ENCODE results near the gene TBRG1. TPM values are rescaled to one million over a fixed set of nuclear protein-coding genes. Genes with fewer than 3 reads are reported as not detected.

TBRG1 gene
- total RNA-seq, 2 donors from 2014 or later = 30.3 to 57.8 TPM

GRCh38 chr11:124658986-124659385 is 36.3 kb downstream of the TBRG1 start:
- H3K9me3 ChIP-seq = no peaks in the 10 kb centered on the region
- H3K36me3 ChIP-seq = peaks cover 6% of the 10 kb centered on the region
- no peak for ATAC-seq (ENCODE audit: insufficient number of reproducible peaks, low FRiP score, low read depth)
- no peak overlapping the region for H3K27ac ChIP-seq
- TF ChIP-seq CTCF (IDR thresholded peaks at IDR 0.05) = no peak
- no peak overlapping the region for H3K4me3 ChIP-seq
- no peaks in the 10 kb centered on the region for H3K27me3 ChIP-seq (replicated peaks; ENCODE audit: insufficient read depth)
- no peak for DNase-seq (ENCODE audit: low spot score)
- H3K4me1 ChIP-seq (ENCODE audit: control insufficient read depth in 1 of 2, low read depth in 2 of 2) = no peaks in the 10 kb centered on the region

GRCh38 chr11:124661553-124661952 is 38.9 kb downstream of the TBRG1 start:
- ATAC-seq (ENCODE audit: insufficient number of reproducible peaks, low FRiP score, low read depth) (no peak), DNase-seq (ENCODE audit: low spot score) (no peak)
- TF ChIP-seq CTCF (IDR thresholded peaks at IDR 0.05) = no peak
- Histone ChIP-seq H3K27me3 (replicated peaks; ENCODE audit: insufficient read depth) (no peaks in the 10 kb centered on the region), H3K36me3 (peaks cover 6% of the 10 kb centered on the region), H3K4me1 (ENCODE audit: control insufficient read depth in 1 of 2, low read depth in 2 of 2) (no peaks in the 10 kb centered on the region), H3K4me3 (no peak overlapping the region), H3K27ac (no peak overlapping the region), H3K9me3 (no peaks in the 10 kb centered on the region)

DNA sequence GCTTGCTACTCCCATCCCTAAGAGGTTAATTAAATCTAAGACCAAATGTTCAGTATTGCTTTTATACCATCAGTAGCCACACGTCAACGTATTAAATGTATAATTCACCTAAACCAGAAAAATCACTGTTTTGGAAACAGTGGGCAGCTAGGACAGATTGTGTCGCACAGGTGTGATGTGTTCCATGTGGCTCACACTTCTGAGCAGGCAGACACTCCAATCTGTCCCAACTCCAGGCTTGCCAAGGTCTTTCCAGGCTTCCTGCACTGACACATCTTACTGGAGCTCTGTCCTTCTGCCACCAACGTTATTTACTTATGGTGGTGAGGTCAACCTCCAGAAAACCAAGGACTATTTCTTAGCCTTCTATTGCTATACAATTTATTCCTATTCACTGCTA is 39.4 kb downstream of the TBRG1 start:
- DNase-seq (ENCODE audit: low spot score) = no peak
- no peaks in the 10 kb centered on the region for H3K9me3 ChIP-seq
- H3K4me3 ChIP-seq = no peak overlapping the region
- no peak for TF ChIP-seq CTCF (IDR thresholded peaks at IDR 0.05)
- H3K4me1 ChIP-seq (ENCODE audit: control insufficient read depth in 1 of 2, low read depth in 2 of 2) = no peaks in the 10 kb centered on the region
- no peak for ATAC-seq (ENCODE audit: insufficient number of reproducible peaks, low FRiP score, low read depth)
- no peak overlapping the region for H3K27ac ChIP-seq
- H3K36me3 ChIP-seq = peaks cover 6% of the 10 kb centered on the region
- no peaks in the 10 kb centered on the region for H3K27me3 ChIP-seq (replicated peaks; ENCODE audit: insufficient read depth)

- Histone ChIP-seq H3K27ac (no peak overlapping the region), H3K36me3 (no peaks in the 10 kb centered on the region), H3K4me3 (no peak overlapping the region), H3K9me3 (no peaks in the 10 kb centered on the region), H3K4me1 (ENCODE audit: control insufficient read depth in 1 of 2, low read depth in 2 of 2) (no peaks in the 10 kb centered on the region), H3K27me3 (replicated peaks; ENCODE audit: insufficient read depth) (no peaks in the 10 kb centered on the region)
- ATAC-seq (ENCODE audit: insufficient number of reproducible peaks, low FRiP score, low read depth) (no peak), DNase-seq (ENCODE audit: low spot score) (no peak)
- TF ChIP-seq CTCF (IDR thresholded peaks at IDR 0.05) = no peak
These were observed 41.2 kb downstream of the TBRG1 start for GRCh38 chr11:124663861-124664260.

- H3K36me3 ChIP-seq = no peaks in the 10 kb centered on the region
These were observed 44.9 kb downstream of the TBRG1 start for GRCh38 chr11:124667601-124668000.

More at GRCh38 chr11:124667601-124668000, 44.9 kb downstream of the TBRG1 start:
- H3K27me3 ChIP-seq (replicated peaks; ENCODE audit: insufficient read depth) = no peaks in the 10 kb centered on the region
- no peaks in the 10 kb centered on the region for H3K9me3 ChIP-seq
- ATAC-seq (ENCODE audit: insufficient number of reproducible peaks, low FRiP score, low read depth) (no peak), DNase-seq (ENCODE audit: low spot score) (no peak)
- no peak overlapping the region for H3K4me3 ChIP-seq
- TF ChIP-seq CTCF (IDR thresholded peaks at IDR 0.05) = no peak
- H3K27ac ChIP-seq = no peak overlapping the region
- H3K4me1 ChIP-seq (ENCODE audit: control insufficient read depth in 1 of 2, low read depth in 2 of 2) = peaks cover 0 to 3% of the 10 kb centered on the region in 2 donors

Measured in thoracic aorta (tissue), 2 donors.